Ishikawa (cell line): ENCODE results near the gene NTNG1.

Experiments
- CREB1 ChIP-seq: IDR thresholded peaks from 2 replicates; pipeline ENCODE4 v1.6.1; 2012; ENCODE audit warnings: low read depth
- EGR1 ChIP-seq: IDR thresholded peaks from 2 replicates; pipeline ENCODE4 v1.6.1; 2012
- EP300 ChIP-seq: IDR thresholded peaks from 2 replicates; pipeline ENCODE4 v1.6.1; 2012; ENCODE audit warnings: borderline replicate concordance
- FOXM1 ChIP-seq: IDR thresholded peaks from 2 replicates; pipeline ENCODE4 v1.6.1; 2012; ENCODE audit warnings: low read depth, borderline replicate concordance
- NFIC ChIP-seq: IDR thresholded peaks from 2 replicates; pipeline ENCODE4 v1.6.1; 2012
- RAD21 ChIP-seq: IDR thresholded peaks from 2 replicates; pipeline ENCODE4 v1.6.1; 2012; ENCODE audit warnings: low read depth
- TAF1 ChIP-seq: IDR thresholded peaks from 2 replicates; pipeline ENCODE4 v1.6.1; 2012; ENCODE audit warnings: low read depth, mild to moderate bottlenecking
- TCF12 ChIP-seq: IDR thresholded peaks from 2 replicates; pipeline ENCODE4 v1.6.1; 2012; ENCODE audit warnings: low read depth
- USF1 ChIP-seq: IDR thresholded peaks from 2 replicates; pipeline ENCODE4 v1.6.1; 2012
- YY1 ChIP-seq: IDR thresholded peaks from 2 replicates; pipeline ENCODE4 v1.6.1; 2012; ENCODE audit warnings: low read depth
- ZBTB7A ChIP-seq: IDR thresholded peaks from 2 replicates; pipeline ENCODE4 v1.6.1; 2012; ENCODE audit warnings: low read depth
- TF ChIP-seq, protein P1 (sequence below): IDR thresholded peaks from 2 replicates; pipeline ENCODE4 v1.6.1; 2012; ENCODE audit warnings: low read depth, mild to moderate bottlenecking
- TF ChIP-seq, protein P2 (sequence below): IDR thresholded peaks from 2 replicates; pipeline ENCODE4 v1.6.1; 2012

DNA sequence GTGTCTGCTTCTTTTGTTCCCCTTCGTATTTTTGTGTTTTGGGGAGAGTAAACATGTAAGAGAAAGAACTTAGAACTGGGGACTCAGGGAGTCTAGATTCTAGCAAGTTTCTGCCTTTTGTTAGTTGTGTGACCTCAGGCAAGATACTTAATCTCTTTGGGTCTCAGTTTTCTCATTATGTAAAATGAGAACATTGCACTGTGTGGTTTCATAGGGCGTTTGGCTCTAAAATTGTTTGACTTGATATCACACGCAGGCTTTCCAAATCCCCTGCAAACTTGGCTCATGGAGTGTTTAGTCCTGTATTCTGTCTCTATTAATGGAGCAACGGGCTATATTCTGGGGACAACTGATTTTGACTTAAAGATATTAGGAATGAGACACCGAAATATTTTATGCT is 57.7 kb downstream of the NTNG1 start:
- TF ChIP-seq RAD21 (no peak), EP300 (no peak), EGR1 (no peak), TAF1 (no peak), CREB1 (no peak), YY1 (no peak), USF1 (no peak), TCF12 (no peak), NFIC (no peak), FOXM1 (no peak), ZBTB7A (no peak)
- TF ChIP-seq, protein P1, sequence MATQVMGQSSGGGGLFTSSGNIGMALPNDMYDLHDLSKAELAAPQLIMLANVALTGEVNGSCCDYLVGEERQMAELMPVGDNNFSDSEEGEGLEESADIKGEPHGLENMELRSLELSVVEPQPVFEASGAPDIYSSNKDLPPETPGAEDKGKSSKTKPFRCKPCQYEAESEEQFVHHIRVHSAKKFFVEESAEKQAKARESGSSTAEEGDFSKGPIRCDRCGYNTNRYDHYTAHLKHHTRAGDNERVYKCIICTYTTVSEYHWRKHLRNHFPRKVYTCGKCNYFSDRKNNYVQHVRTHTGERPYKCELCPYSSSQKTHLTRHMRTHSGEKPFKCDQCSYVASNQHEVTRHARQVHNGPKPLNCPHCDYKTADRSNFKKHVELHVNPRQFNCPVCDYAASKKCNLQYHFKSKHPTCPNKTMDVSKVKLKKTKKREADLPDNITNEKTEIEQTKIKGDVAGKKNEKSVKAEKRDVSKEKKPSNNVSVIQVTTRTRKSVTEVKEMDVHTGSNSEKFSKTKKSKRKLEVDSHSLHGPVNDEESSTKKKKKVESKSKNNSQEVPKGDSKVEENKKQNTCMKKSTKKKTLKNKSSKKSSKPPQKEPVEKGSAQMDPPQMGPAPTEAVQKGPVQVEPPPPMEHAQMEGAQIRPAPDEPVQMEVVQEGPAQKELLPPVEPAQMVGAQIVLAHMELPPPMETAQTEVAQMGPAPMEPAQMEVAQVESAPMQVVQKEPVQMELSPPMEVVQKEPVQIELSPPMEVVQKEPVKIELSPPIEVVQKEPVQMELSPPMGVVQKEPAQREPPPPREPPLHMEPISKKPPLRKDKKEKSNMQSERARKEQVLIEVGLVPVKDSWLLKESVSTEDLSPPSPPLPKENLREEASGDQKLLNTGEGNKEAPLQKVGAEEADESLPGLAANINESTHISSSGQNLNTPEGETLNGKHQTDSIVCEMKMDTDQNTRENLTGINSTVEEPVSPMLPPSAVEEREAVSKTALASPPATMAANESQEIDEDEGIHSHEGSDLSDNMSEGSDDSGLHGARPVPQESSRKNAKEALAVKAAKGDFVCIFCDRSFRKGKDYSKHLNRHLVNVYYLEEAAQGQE = no peak
- TF ChIP-seq, protein P2, sequence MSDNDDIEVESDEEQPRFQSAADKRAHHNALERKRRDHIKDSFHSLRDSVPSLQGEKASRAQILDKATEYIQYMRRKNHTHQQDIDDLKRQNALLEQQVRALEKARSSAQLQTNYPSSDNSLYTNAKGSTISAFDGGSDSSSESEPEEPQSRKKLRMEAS = no peak
